GM12878 (cell line): ENCODE results near the gene KMT2B. TPM values are rescaled to one million over a fixed set of nuclear protein-coding genes. Genes with fewer than 3 reads are reported as not detected.
A peak's percentile ranks its signal among the peaks of the same experiment; 100 is the strongest.

Experiments
- ASH2L ChIP-seq: fragments of 300-600, 200-600 bp; sonication (generic); IDR thresholded peaks from 2 replicates; pipeline ENCODE4 v1.6.1; 2017; ENCODE audit warnings: low read depth, mild to moderate bottlenecking, borderline replicate concordance
- ATF7 ChIP-seq: fragments of 450-650 bp; IDR thresholded peaks from 2 replicates; pipeline ENCODE4 v1.6.1; 2016; ENCODE audit warnings: low read depth, mild to moderate bottlenecking
- CBFB ChIP-seq: IDR thresholded peaks from 2 replicates; pipeline ENCODE4 v1.6.1; 2016; ENCODE audit warnings: antibody characterized with exemption, low read depth
- CHD2 ChIP-seq: IDR thresholded peaks from 2 replicates; pipeline ENCODE4 v1.6.1; 2011; ENCODE audit warnings: low read depth, low read length, improper control_type of control experiment, borderline replicate concordance
- CREB1 ChIP-seq: IDR thresholded peaks from 2 replicates; pipeline ENCODE4 v1.6.1; 2012; ENCODE audit warnings: low read depth, mild to moderate bottlenecking, inconsistent platforms
- DPF2 ChIP-seq: fragments of 450-650 bp; IDR thresholded peaks from 2 replicates; pipeline ENCODE4 v1.6.1; 2017; ENCODE audit warnings: mild to moderate bottlenecking
- IKZF2 ChIP-seq, 2 experiments: fragments of 450-650 bp; IDR thresholded peaks; 2 replicates each; pipeline ENCODE4 v1.6.1; 2017; ENCODE audit warnings: mild to moderate bottlenecking in 2 of 2, moderate library complexity in 2 of 2
- KLF5 ChIP-seq: fragments of 450-650 bp; IDR thresholded peaks from 2 replicates; pipeline ENCODE4 v1.6.1; 2014; ENCODE audit warnings: mild to moderate bottlenecking; ENCODE audit not compliant: partially characterized antibody
- MEF2B ChIP-seq: fragments of 450-650 bp; IDR thresholded peaks from 2 replicates; pipeline ENCODE4 v1.6.1; 2018; ENCODE audit warnings: mild to moderate bottlenecking, moderate library complexity; ENCODE audit not compliant: partially characterized antibody, poor library complexity, severe bottlenecking
- NRF1 ChIP-seq: conservative IDR thresholded peaks from 2 replicates; pipeline ENCODE4 v1.6.1; 2011; ENCODE audit warnings: mild to moderate bottlenecking, low read depth, low read length, improper control_type of control experiment
- PML ChIP-seq: IDR thresholded peaks from 2 replicates; pipeline ENCODE4 v1.6.1; 2012; ENCODE audit warnings: low read length, inconsistent platforms
- POLR2AphosphoS5 ChIP-seq: IDR thresholded peaks from 2 replicates; pipeline ENCODE4 v1.6.1; 2011; ENCODE audit warnings: mild to moderate bottlenecking, low read length, inconsistent platforms
- RELA ChIP-seq: fragments of 450-650 bp; IDR thresholded peaks from 2 replicates; pipeline ENCODE4 v1.8.0; 2014; ENCODE audit warnings: borderline replicate concordance; ENCODE audit not compliant: partially characterized antibody
- SMAD1 ChIP-seq: fragments of 450-650 bp; IDR thresholded peaks from 2 replicates; pipeline ENCODE4 v1.6.1; 2018; ENCODE audit warnings: mild to moderate bottlenecking, low read depth; ENCODE audit not compliant: partially characterized antibody
- SPI1 ChIP-seq: IDR thresholded peaks from 2 replicates; pipeline ENCODE4 v1.6.1; 2011; ENCODE audit warnings: low read depth, mild to moderate bottlenecking, low read length, moderate library complexity, borderline replicate concordance; ENCODE audit not compliant: insufficient read depth
- SREBF1 ChIP-seq: IDR thresholded peaks from 2 replicates; pipeline ENCODE4 v1.6.1; 2012; ENCODE audit warnings: mild to moderate bottlenecking, low read length
- TBL1XR1 ChIP-seq: IDR thresholded peaks from 2 replicates; pipeline ENCODE4 v1.6.1; 2012; ENCODE audit warnings: low read depth, low read length, improper control_type of control experiment
- TCF12 ChIP-seq: IDR thresholded peaks from 2 replicates; pipeline ENCODE4 v1.6.1; 2011; ENCODE audit warnings: low read depth, mild to moderate bottlenecking, low read length
- TCF3 ChIP-seq: IDR thresholded peaks from 2 replicates; pipeline ENCODE4 v1.6.1; 2012; ENCODE audit warnings: low read depth, mild to moderate bottlenecking, low read length, borderline replicate concordance; ENCODE audit not compliant: insufficient read depth
- polyA plus RNA-seq, 11 experiments: library from polyadenylated mRNA; depleted of rRNA in 4 of 11; unstranded in 6 of 11; stranded (reverse) in 5 of 11; fragments of >200 nt; fragmentation: Nextera tagmentation in 4 of 11; fragmentation: Illumina TruSeq in 1 of 11; extraction: Ambion mirVana in 4 of 11; extraction: Trizol in 1 of 11; gene quantifications; 1 replicate in 1 of 11; 2 replicates in 10 of 11; pipeline versions ENCODE4 v1.2.1 to v1.2.3, GENCODE V29; 2011 to 2016; ENCODE audit warnings: inconsistent platforms in 2 of 11, missing spikeins in 2 of 11, low read depth in 1 of 11
- total RNA-seq, 4 experiments: library from RNA; depleted of rRNA in 3 of 4; stranded (reverse); fragments of >200 nt in 3 of 4; fragmentation: Illumina TruSeq in 1 of 4; extraction: Trizol in 1 of 4; gene quantifications; 2 replicates each; pipeline versions ENCODE4 v1.2.1 to v1.2.3, GENCODE V29; 2013 to 2021
- TF ChIP-seq, protein P1 (sequence below): fragments of 450-650 bp; formaldehyde crosslinking; IDR thresholded peaks from 2 replicates; pipeline ENCODE4 v1.4.0; 2022; ENCODE audit warnings: mild to moderate bottlenecking, moderate library complexity
- TF ChIP-seq, protein P2 (sequence below), 3 experiments: IDR thresholded peaks in 2 of 3; conservative IDR thresholded peaks in 1 of 3; 2 replicates each; pipeline ENCODE4 v1.5.1; 2011; ENCODE audit warnings: low read depth in 3 of 3, low read length in 3 of 3, mild to moderate bottlenecking in 3 of 3, control low read depth in 2 of 3, moderate library complexity in 2 of 3, inconsistent platforms in 1 of 3, mixed read lengths in 1 of 3; ENCODE audit not compliant: control insufficient read depth in 2 of 3, insufficient read depth in 1 of 3; ENCODE audit errors: extremely low read depth in 1 of 3
- TF ChIP-seq, protein P3 (sequence below): fragments of 450-650 bp; IDR thresholded peaks from 2 replicates; pipeline ENCODE4 v1.6.1; 2017; ENCODE audit warnings: mild to moderate bottlenecking, low read depth, inconsistent platforms; ENCODE audit not compliant: poor library complexity, severe bottlenecking

The KMT2B gene
- total and polyA plus RNA-seq, 10 of the 15 experiments (the other 5 are each of a cell fraction or from before 2014, with no cell fraction given), result 0.71 to 35.6 (median 6.0) TPM

DNA sequence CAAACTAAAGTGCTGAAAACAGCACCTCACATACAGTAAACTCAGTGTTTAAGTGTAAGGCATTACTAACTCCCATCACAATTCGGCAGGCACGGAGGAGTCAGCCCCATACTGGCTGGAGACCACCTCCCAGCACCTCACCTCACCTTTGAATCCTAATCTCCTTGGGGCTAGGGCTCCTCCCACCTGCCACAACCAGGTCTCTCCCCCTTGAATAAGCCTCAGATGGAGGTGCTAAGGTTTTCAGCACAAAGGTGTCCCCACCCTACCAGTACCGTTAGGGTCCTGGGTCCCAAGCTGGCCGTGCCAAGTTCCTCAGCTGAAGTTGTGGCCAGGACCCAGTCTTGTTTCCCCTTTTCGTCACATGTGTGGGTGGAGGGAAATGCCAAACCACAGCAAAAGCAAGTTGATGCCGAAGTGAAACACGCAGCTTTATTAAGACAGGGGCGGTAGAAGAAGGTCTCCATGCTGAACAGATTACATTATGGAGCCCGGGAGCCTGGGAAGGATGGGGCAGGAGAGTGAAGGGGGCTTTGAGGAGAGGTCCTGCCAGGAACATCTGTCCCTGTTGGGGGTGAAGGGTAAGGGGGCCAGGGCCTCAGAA, 24.4 kb downstream of the KMT2B start, which contains the start of gene IGFLR1 (continued):
- TF ChIP-seq MEF2B, result peak; percentile 70
- TF ChIP-seq, protein P1, sequence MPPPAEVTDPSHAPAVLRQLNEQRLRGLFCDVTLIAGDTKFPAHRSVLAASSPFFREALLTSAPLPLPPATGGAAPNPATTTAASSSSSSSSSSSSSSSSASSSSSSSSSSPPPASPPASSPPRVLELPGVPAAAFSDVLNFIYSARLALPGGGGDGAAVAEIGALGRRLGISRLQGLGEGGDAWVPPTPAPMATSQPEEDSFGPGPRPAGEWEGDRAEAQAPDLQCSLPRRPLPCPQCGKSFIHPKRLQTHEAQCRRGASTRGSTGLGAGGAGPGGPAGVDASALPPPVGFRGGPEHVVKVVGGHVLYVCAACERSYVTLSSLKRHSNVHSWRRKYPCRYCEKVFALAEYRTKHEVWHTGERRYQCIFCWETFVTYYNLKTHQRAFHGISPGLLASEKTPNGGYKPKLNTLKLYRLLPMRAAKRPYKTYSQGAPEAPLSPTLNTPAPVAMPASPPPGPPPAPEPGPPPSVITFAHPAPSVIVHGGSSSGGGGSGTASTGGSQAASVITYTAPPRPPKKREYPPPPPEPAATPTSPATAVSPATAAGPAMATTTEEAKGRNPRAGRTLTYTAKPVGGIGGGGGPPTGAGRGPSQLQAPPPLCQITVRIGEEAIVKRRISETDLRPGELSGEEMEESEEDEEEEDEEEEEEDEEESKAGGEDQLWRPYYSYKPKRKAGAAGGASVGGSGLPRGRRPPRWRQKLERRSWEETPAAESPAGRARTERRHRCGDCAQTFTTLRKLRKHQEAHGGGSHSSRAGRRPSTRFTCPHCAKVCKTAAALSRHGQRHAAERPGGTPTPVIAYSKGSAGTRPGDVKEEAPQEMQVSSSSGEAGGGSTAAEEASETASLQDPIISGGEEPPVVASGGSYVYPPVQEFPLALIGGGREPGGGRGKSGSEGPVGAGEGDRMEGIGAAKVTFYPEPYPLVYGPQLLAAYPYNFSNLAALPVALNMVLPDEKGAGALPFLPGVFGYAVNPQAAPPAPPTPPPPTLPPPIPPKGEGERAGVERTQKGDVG (CRISPR knock-in tag), result no peak
- TF ChIP-seq RELA, result peak; percentile 97
- no peak for TF ChIP-seq SREBF1
- TF ChIP-seq PML, result peak; percentile 80; the same call in 1 of the 2 replicates
- peak; percentile 62; the same call in 1 of the 2 replicates for TF ChIP-seq TCF3
- peak; percentile 91 for TF ChIP-seq CREB1
- TF ChIP-seq, protein P2, sequence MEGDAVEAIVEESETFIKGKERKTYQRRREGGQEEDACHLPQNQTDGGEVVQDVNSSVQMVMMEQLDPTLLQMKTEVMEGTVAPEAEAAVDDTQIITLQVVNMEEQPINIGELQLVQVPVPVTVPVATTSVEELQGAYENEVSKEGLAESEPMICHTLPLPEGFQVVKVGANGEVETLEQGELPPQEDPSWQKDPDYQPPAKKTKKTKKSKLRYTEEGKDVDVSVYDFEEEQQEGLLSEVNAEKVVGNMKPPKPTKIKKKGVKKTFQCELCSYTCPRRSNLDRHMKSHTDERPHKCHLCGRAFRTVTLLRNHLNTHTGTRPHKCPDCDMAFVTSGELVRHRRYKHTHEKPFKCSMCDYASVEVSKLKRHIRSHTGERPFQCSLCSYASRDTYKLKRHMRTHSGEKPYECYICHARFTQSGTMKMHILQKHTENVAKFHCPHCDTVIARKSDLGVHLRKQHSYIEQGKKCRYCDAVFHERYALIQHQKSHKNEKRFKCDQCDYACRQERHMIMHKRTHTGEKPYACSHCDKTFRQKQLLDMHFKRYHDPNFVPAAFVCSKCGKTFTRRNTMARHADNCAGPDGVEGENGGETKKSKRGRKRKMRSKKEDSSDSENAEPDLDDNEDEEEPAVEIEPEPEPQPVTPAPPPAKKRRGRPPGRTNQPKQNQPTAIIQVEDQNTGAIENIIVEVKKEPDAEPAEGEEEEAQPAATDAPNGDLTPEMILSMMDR (IDR thresholded peaks at IDR 0.05 in 2 of 3, conservative IDR thresholded peaks at IDR 0.05 in 1 of 3; ENCODE audit: control insufficient read depth in 2 of 3, extremely low read depth in 1 of 3, insufficient read depth in 1 of 3, low read depth in 3 of 3, low read length in 3 of 3), result no peak
- peak; percentile 87; the same call in 1 of the 2 replicates for TF ChIP-seq TBL1XR1
- peak; percentile 76 for TF ChIP-seq KLF5
- peak; percentile 77 to 81 for TF ChIP-seq IKZF2 (IDR thresholded peaks at IDR 0.05)
- peak; percentile 99 for TF ChIP-seq CBFB
- TF ChIP-seq ATF7, result peak; percentile 64
- TF ChIP-seq, protein P3, sequence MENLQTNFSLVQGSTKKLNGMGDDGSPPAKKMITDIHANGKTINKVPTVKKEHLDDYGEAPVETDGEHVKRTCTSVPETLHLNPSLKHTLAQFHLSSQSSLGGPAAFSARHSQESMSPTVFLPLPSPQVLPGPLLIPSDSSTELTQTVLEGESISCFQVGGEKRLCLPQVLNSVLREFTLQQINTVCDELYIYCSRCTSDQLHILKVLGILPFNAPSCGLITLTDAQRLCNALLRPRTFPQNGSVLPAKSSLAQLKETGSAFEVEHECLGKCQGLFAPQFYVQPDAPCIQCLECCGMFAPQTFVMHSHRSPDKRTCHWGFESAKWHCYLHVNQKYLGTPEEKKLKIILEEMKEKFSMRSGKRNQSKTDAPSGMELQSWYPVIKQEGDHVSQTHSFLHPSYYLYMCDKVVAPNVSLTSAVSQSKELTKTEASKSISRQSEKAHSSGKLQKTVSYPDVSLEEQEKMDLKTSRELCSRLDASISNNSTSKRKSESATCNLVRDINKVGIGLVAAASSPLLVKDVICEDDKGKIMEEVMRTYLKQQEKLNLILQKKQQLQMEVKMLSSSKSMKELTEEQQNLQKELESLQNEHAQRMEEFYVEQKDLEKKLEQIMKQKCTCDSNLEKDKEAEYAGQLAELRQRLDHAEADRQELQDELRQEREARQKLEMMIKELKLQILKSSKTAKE, result peak; percentile 67
- TF ChIP-seq DPF2, result peak; percentile 94
- TF ChIP-seq TCF12, result peak; percentile 87
- peak; percentile 95 for TF ChIP-seq POLR2AphosphoS5
- TF ChIP-seq ASH2L, result peak; percentile 97; the same call in 1 of the 2 replicates
- no peak for TF ChIP-seq NRF1
- TF ChIP-seq SPI1, result peak; percentile 77
- TF ChIP-seq CHD2, result peak; percentile 84
- peak; percentile 89 for TF ChIP-seq SMAD1
